Heart right ventricle (tissue), 16 donors: ENCODE results near the gene FYN. TPM values are rescaled to one million over a fixed set of nuclear protein-coding genes. Genes with fewer than 3 reads are reported as not detected.

Experiments used
- ATAC-seq, 8 donors: fragments of 200-7000 bp; cut with Tn5 transposase; one replicate each; pipeline ENCODE4 v1.9.1; 2020; ENCODE audit warnings: mild to moderate bottlenecking in 8 of 8, moderate library complexity in 8 of 8, moderate number of reproducible peaks in 1 of 8
- DNase-seq, 2 donors: peaks; one replicate each; pipeline ENCODE4 v3.0.0-alpha.2; 2020
- H3K27ac ChIP-seq, 10 donors: fragments of 200-600 bp; sonication (generic) in 2 of 10; one replicate each; pipeline versions ENCODE4 v1.5.0 to v1.8.0; 2020 to 2022; ENCODE audit warnings: mild to moderate bottlenecking in 3 of 10
- H3K27me3 ChIP-seq, 7 donors: fragments of 200-600 bp; one replicate each; pipeline ENCODE4 v1.8.0; 2021 to 2022; ENCODE audit warnings: mild to moderate bottlenecking in 2 of 7
- H3K36me3 ChIP-seq, 9 donors: fragments of 200-600 bp; sonication (generic) in 1 of 9; one replicate each; pipeline versions ENCODE4 v1.5.0 to v1.8.0; 2020 to 2022; ENCODE audit warnings: mild to moderate bottlenecking in 2 of 9
- H3K4me1 ChIP-seq, 9 donors: fragments of 200-600 bp; sonication (generic) in 1 of 9; one replicate each; pipeline versions ENCODE4 v1.5.0 to v1.8.0; 2020 to 2022; ENCODE audit warnings: mild to moderate bottlenecking in 4 of 9
- H3K4me3 ChIP-seq, 10 donors: fragments of 200-600 bp; sonication (generic) in 2 of 10; one replicate each; pipeline versions ENCODE4 v1.5.0 to v1.8.0; 2020 to 2022; ENCODE audit warnings: mild to moderate bottlenecking in 7 of 10, moderate library complexity in 2 of 10
- H3K9me3 ChIP-seq, 11 donors: fragments of 200-600 bp in 10 of 11; sonication (generic) in 2 of 11; one replicate each; pipeline versions ENCODE4 v1.5.0 to v1.8.0; 2013 to 2022; ENCODE audit warnings: mild to moderate bottlenecking in 2 of 11, control low read depth in 1 of 11, moderate library complexity in 1 of 11
- CTCF ChIP-seq, 9 donors: fragments of 200-600 bp; sonication (generic) in 2 of 9; IDR thresholded peaks; one replicate each; pipeline versions ENCODE4 v1.5.0 to v1.8.0; 2021 to 2022; ENCODE audit warnings: antibody characterized with exemption in 9 of 9, mild to moderate bottlenecking in 5 of 9, moderate library complexity in 1 of 9
- WGBS, 2 donors: extraction: QIAGEN DNeasy Blood & Tissue Kit; methylation state at CpG; one replicate each; pipeline ENCODE4 v1.1.7; 2013; ENCODE audit warnings: inconsistent platforms in 1 of 2; 5-methylcytosine and 5-hydroxymethylcytosine counted together
- intact Hi-C, 10 donors: fragments of 100-400 bp; cut with DNase I; formaldehyde crosslinking; loops; one replicate each; pipeline versions ENCODE4 v1.11.1 to v1.14.2; 2022
- polyA plus RNA-seq, 2 donors: library from polyadenylated mRNA; stranded (reverse); fragments of 200-250 nt; gene quantifications; one replicate each; pipeline ENCODE4 v1.2.3, GENCODE V29; 2013
- total RNA-seq, 10 donors: library from RNA; stranded (reverse); fragmentation: NEBNext Ultra II Directional in 3 of 10; extraction: Animal tissue kit (Norgen Biotek cat#: 25700) in 3 of 10; gene quantifications; one replicate each; pipeline versions ENCODE4 v1.2.1 to v1.2.4, GENCODE V29; 2021 to 2023
- donor health status: Arrhythmogenic right ventricular cardiomyopathy.
- donor health status: ischemic (EF 13 %, LVEDD 7.1; RV severe dilation, severe dysfunction).
- donor health status: healthy with polysubstance abuse.
- donor health status: DM: no; HTN: yes; CAD: no.
- donor health status: DM: no; HTN: no; CAD: no.
- donor health status: ischemic (EF 25% LVEDD 6.9; RV normal size, moderate dysfunction).
- donor health status: ischemic (EF 25% LVEDD 5.7; RV mildly dilated, moderate dysfunction).
- donor health status: healthy.
- donor health status: DM: yes; HTN: yes; CAD: no.
- donor health status: Ischemic cardiomyopathy.
- donor health status: ischemic (EF 35%, LVEDD 5.7; RV mildly dilated, moderate dysfunction).
- donor health status: nonischemic (EF 11% LVEDD 7.7; RV severe dilation, severe dysfunction).
- donor health status: DM: yes; HTN: yes; CAD: no.
- donor health status: PGD.
- donor health status: ischemic (EF 29% LVEDD 5.4; RV normal size, mild dysfunction).
- donor health status: nonischemic (EF 23%, LVEDD 6.1; RV moderate dilation, normal function).

Gene FYN
- total and polyA plus RNA-seq, 12 donors = 19.1 to 58.1 (median 42.2) TPM

- intact Hi-C loops = loop anchor here in 2 of 10 donors (5.0 to 10.0 kb wide), 2 partner anchors 55 to 128 kb away; partner anchors contain the start of gene FYN (in 1 of the 2)
Measured at GRCh38 chr6:111746983-111747382, 126.3 kb downstream of the FYN start.

GRCh38 chr6:111745636-111746035 is 127.6 kb downstream of the FYN start:
- H3K4me3 ChIP-seq = no peak overlapping the region
- peaks cover 0 to 3% (median 0%) of the 10 kb centered on the region in 9 donors for H3K36me3 ChIP-seq
- ATAC-seq (no peak), DNase-seq (no peak)
- no peaks in the 10 kb centered on the region for H3K9me3 ChIP-seq
- peak overlapping the region in 7 of 10 donors; percentile 70 to 79 (median 73) for H3K27ac ChIP-seq
- no peak for TF ChIP-seq CTCF (IDR thresholded peaks at IDR 0.05)
- intact Hi-C loops = loop anchor here in 2 of 10 donors (5.0 to 10.0 kb wide), 2 partner anchors 57 to 129 kb away; partner anchors contain the start of gene FYN (in 1 of the 2)
- peaks cover 9 to 93% (median 73%) of the 10 kb centered on the region in 9 donors for H3K4me1 ChIP-seq
- H3K27me3 ChIP-seq = no peaks in the 10 kb centered on the region
- WGBS, 2 donors = 47 to 86% methylated on average over 1 of the region's 1 CpG

More at GRCh38 chr6:111746983-111747382, 126.3 kb downstream of the FYN start:
- peaks cover 9 to 93% (median 81%) of the 10 kb centered on the region in 9 donors for H3K4me1 ChIP-seq
- no peaks in the 10 kb centered on the region for H3K27me3 ChIP-seq
- H3K27ac ChIP-seq = peak overlapping the region in 9 of 10 donors; percentile 12 to 74 (median 39)
- DNase-seq (no peak), ATAC-seq (no peak)
- TF ChIP-seq CTCF (IDR thresholded peaks at IDR 0.05) = no peak
- H3K9me3 ChIP-seq = no peaks in the 10 kb centered on the region
- H3K4me3 ChIP-seq = no peak overlapping the region
- H3K36me3 ChIP-seq = no peaks in the 10 kb centered on the region

- ATAC-seq (no peak), DNase-seq (no peak)
- Histone ChIP-seq H3K9me3 (no peaks in the 10 kb centered on the region), H3K27ac (peak overlapping the region; percentile 37 to 79 (median 72)), H3K27me3 (no peaks in the 10 kb centered on the region), H3K4me3 (no peak overlapping the region), H3K4me1 (peaks cover 9 to 93% (median 77%) of the 10 kb centered on the region in 9 donors), H3K36me3 (peaks cover 0 to 5% (median 0%) of the 10 kb centered on the region in 9 donors)
- no peak for TF ChIP-seq CTCF (IDR thresholded peaks at IDR 0.05)
- WGBS, 2 donors = 90 to 94% methylated on average over 4 of the region's 4 CpGs
- intact Hi-C loops = loop anchor here in 2 of 10 donors (5.0 to 10.0 kb wide), 2 partner anchors 57 to 130 kb away; partner anchors contain the start of gene FYN (in 1 of the 2)
Measured at GRCh38 chr6:111745186-111745585, 128.1 kb downstream of the FYN start.

- H3K36me3 ChIP-seq = peaks cover 0 to 10% (median 0%) of the 10 kb centered on the region in 9 donors
- H3K27me3 ChIP-seq = no peaks in the 10 kb centered on the region
- ATAC-seq (peak; percentile 85 to 91 (median 89)), DNase-seq (peak in 1 of 2 donors; percentile 88)
- TF ChIP-seq CTCF (IDR thresholded peaks at IDR 0.05) = no peak
- intact Hi-C loops = loop anchor here in 2 of 10 donors (5.0 to 10.0 kb wide), 2 partner anchors 53 to 131 kb away; partner anchors contain the start of gene FYN (in 1 of the 2)
- 42 to 49% methylated on average over 8 of the region's 8 CpGs for WGBS, 2 donors
- peak overlapping the region; percentile 37 to 79 (median 72) for H3K27ac ChIP-seq
- no peaks in the 10 kb centered on the region for H3K9me3 ChIP-seq
- peak overlapping the region in 1 of 10 donors; percentile 0 for H3K4me3 ChIP-seq
- peaks cover 9 to 98% (median 85%) of the 10 kb centered on the region in 9 donors for H3K4me1 ChIP-seq
Measured at GRCh38 chr6:111743862-111744692, 129.2 kb downstream of the FYN start.
